ENCODE data around the gene HCFC1R1.

The HCFC1R1 gene

GRCh38 chr16:3066440-3066748, 42.7 kb upstream of the HCFC1R1 start:
- H3K27ac ChIP-seq, result peak overlapping the region in 1 of 11 experiments; percentile 59; a peak in 2 of 22 replicates
- H3K4me3 ChIP-seq, result no peak overlapping the region
- TF ChIP-seq Cebpa-rat (IDR thresholded peaks at IDR 0.05), result no peak
- H3K4me2 ChIP-seq, result peak overlapping the region in 1 of 11 experiments; percentile 30; a peak in 1 of 22 replicates
- peaks cover 0 to 8% (median 5%) of the 10 kb centered on the region in 11 experiments; a peak in 7 of 22 replicates for H3K9me3 ChIP-seq (replicated peaks in 1 of 11)
- no peaks in the 10 kb centered on the region for H3K27me3 ChIP-seq
- peaks cover 9 to 52% (median 41%) of the 10 kb centered on the region in 10 experiments for H3K4me1 ChIP-seq
- H3K9ac ChIP-seq, result no peak overlapping the region
- no peaks in the 10 kb centered on the region for H3K36me3 ChIP-seq
- H4K20me1 ChIP-seq, result no peaks in the 10 kb centered on the region

GRCh38 chr16:3065742-3066439, 42.1 kb upstream of the HCFC1R1 start:
- peak overlapping the region in 3 of 11 experiments; percentile 37 to 59 (median 37); a peak in 5 of 22 replicates for H3K27ac ChIP-seq

GRCh38 chr16:3065069-3065741, 41.5 kb upstream of the HCFC1R1 start, which contains the start of gene IL32:
Gene IL32, plus strand, starts transcription at chr16:3065640. Its CDS starts 172 bp downstream, at chr16:3065812.
- H3K9ac ChIP-seq, result peak within 1 kb of the TSS in 2 of 11 experiments; percentile 4 to 6; a peak in 2 of 22 replicates
- H3K36me3 ChIP-seq, result no peaks in the 10 kb centered on the region
- H3K4me2 ChIP-seq, result peak within 1 kb of the TSS in 9 of 11 experiments; percentile 9 to 62 (median 25); a peak in 15 of 22 replicates
- H3K4me3 ChIP-seq, result no peak within 1 kb of the TSS
- no peaks in the 10 kb centered on the region for H3K27me3 ChIP-seq
- TF ChIP-seq Cebpa-rat (IDR thresholded peaks at IDR 0.05), result no peak
- H3K27ac ChIP-seq, result peak within 1 kb of the TSS in 8 of 11 experiments; percentile 6 to 59 (median 31); a peak in 10 of 22 replicates
- peaks cover 0 to 8% (median 5%) of the 10 kb centered on the region in 11 experiments; a peak in 7 of 22 replicates for H3K9me3 ChIP-seq (replicated peaks in 1 of 11)
- peaks cover 11 to 43% (median 32%) of the 10 kb centered on the region in 10 experiments for H3K4me1 ChIP-seq
- no peaks in the 10 kb centered on the region for H4K20me1 ChIP-seq

More at GRCh38 chr16:3065742-3066439, 42.1 kb upstream of the HCFC1R1 start:
- Histone ChIP-seq H3K9me3 (replicated peaks in 1 of 11) (peaks cover 0 to 8% (median 5%) of the 10 kb centered on the region in 11 experiments; a peak in 7 of 22 replicates), H3K9ac (peak overlapping the region in 2 of 11 experiments; percentile 4 to 6; a peak in 1 of 22 replicates), H4K20me1 (no peaks in the 10 kb centered on the region), H3K4me3 (no peak overlapping the region), H3K36me3 (no peaks in the 10 kb centered on the region), H3K4me2 (peak overlapping the region in 8 of 11 experiments; percentile 19 to 62 (median 28); a peak in 11 of 22 replicates), H3K4me1 (peaks cover 9 to 47% (median 36%) of the 10 kb centered on the region in 10 experiments), H3K27me3 (no peaks in the 10 kb centered on the region)
- no peak for TF ChIP-seq Cebpa-rat (IDR thresholded peaks at IDR 0.05)

GRCh38 chr16:3063625-3064386, 40.1 kb upstream of the HCFC1R1 start:
- no peak overlapping the region for H3K27ac ChIP-seq
- H3K36me3 ChIP-seq, result no peaks in the 10 kb centered on the region
- no peak for TF ChIP-seq Cebpa-rat (IDR thresholded peaks at IDR 0.05)
- H3K27me3 ChIP-seq, result no peaks in the 10 kb centered on the region
- no peak overlapping the region for H3K4me2 ChIP-seq
- no peaks in the 10 kb centered on the region for H4K20me1 ChIP-seq
- H3K4me3 ChIP-seq, result no peak overlapping the region
- peaks cover 19 to 44% (median 36%) of the 10 kb centered on the region in 10 experiments for H3K4me1 ChIP-seq
- H3K9ac ChIP-seq, result no peak overlapping the region
- H3K9me3 ChIP-seq (replicated peaks in 1 of 11), result no peaks in the 10 kb centered on the region

- Histone ChIP-seq H3K9me3 (replicated peaks in 1 of 11) (no peaks in the 10 kb centered on the region), H3K27me3 (no peaks in the 10 kb centered on the region), H3K4me2 (no peak overlapping the region), H3K27ac (no peak overlapping the region), H3K4me1 (peaks cover 28 to 43% (median 36%) of the 10 kb centered on the region in 10 experiments), H3K9ac (no peak overlapping the region), H3K4me3 (no peak overlapping the region), H3K36me3 (0 out of 22 replicates have a peak, but pooled peaks cover 0 to 4% (median 0%) of the 10 kb centered on the region in 11 experiments), H4K20me1 (peaks cover 0 to 6% (median 0%) of the 10 kb centered on the region in 11 experiments; a peak in 3 of 22 replicates)
- TF ChIP-seq Cebpa-rat (IDR thresholded peaks at IDR 0.05), result no peak
Measured at GRCh38 chr16:3062553-3062952, 38.8 kb upstream of the HCFC1R1 start.

- Histone ChIP-seq H3K27ac (peak overlapping the region in 2 of 11 experiments; percentile 92 to 96; a peak in 4 of 22 replicates), H3K36me3 (peaks cover 0 to 16% (median 0%) of the 10 kb centered on the region in 11 experiments; a peak in 3 of 22 replicates), H3K4me2 (peak overlapping the region; percentile 95 to 100 (median 99); a peak in 19 of 22 replicates), H3K4me1 (peaks cover 41 to 51% (median 48%) of the 10 kb centered on the region in 10 experiments), H3K27me3 (no peaks in the 10 kb centered on the region), H3K4me3 (no peak overlapping the region), H3K9ac (peak overlapping the region in 2 of 11 experiments; percentile 97 to 98; a peak in 3 of 22 replicates), H3K9me3 (replicated peaks in 1 of 11) (no peaks in the 10 kb centered on the region), H4K20me1 (peaks cover 0 to 6% (median 0%) of the 10 kb centered on the region in 11 experiments; a peak in 3 of 22 replicates)
- TF ChIP-seq Cebpa-rat (IDR thresholded peaks at IDR 0.05), result no peak
Measured at GRCh38 chr16:3060339-3061127, 36.8 kb upstream of the HCFC1R1 start.

- Histone ChIP-seq H3K9me3 (replicated peaks in 1 of 11) (no peaks in the 10 kb centered on the region), H3K9ac (peak overlapping the region; percentile 84 to 98 (median 94)), H3K4me2 (peak overlapping the region; percentile 95 to 100 (median 99)), H3K27ac (peak overlapping the region; percentile 75 to 96 (median 90); a peak in 21 of 22 replicates), H3K4me1 (peaks cover 41 to 51% (median 48%) of the 10 kb centered on the region in 10 experiments), H3K36me3 (peaks cover 0 to 20% (median 0%) of the 10 kb centered on the region in 11 experiments; a peak in 4 of 22 replicates), H3K27me3 (no peaks in the 10 kb centered on the region), H4K20me1 (peaks cover 0 to 6% (median 0%) of the 10 kb centered on the region in 11 experiments; a peak in 3 of 22 replicates), H3K4me3 (peak overlapping the region; percentile 77 to 94 (median 88))
- TF ChIP-seq Cebpa-rat (IDR thresholded peaks at IDR 0.05), result no peak
Measured at GRCh38 chr16:3059723-3060242, 36.0 kb upstream of the HCFC1R1 start.
